ENCODE data around the gene GRIN1.

DNA sequence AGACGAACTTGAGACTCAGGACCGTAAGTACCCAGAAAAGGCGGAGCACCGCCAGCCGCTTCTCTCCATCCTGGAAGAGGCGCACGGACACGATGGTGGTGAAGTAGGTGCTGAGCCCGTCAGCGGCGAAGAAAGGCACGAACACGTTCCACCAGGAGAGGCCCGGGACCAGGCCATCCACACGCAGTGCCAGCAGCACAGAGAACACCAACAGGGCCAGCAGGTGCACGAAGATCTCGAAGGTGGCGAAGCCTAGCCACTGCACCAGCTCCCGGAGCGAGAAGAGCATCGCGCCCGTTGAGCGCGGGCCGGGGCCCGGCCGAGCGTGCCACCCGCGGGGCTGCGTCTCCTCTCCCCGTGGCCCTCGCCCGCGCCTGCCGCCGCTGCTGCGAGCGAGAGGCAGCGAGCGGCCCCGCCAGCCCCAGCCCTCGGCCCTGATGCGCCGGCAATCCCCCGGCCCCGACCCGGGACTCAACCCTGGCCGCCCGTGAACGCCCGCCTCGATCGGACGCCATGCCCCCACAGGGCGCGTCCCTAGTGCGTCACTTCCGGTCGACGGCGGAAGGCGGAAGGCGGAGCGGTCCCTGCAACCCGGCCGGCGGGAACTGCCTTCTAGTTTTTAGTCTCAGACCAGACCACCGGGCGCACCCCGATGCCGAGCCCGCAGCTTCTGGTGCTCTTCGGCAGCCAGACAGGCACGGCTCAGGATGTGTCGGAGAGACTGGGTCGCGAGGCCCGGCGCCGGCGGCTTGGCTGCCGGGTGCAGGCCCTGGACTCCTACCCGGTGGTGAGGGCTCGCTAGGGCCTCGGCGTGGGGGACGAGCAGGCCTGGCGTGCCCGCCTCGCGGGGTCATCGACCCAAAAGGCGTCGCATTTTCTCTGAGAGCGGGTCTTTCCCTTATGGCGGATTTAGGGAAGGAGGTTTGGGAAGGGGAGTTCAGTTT lies 66.4 kb downstream of the GRIN1 start, which contains the start of the genes NDOR1 and TMEM203:
- TF ChIP-seq, protein P1, sequence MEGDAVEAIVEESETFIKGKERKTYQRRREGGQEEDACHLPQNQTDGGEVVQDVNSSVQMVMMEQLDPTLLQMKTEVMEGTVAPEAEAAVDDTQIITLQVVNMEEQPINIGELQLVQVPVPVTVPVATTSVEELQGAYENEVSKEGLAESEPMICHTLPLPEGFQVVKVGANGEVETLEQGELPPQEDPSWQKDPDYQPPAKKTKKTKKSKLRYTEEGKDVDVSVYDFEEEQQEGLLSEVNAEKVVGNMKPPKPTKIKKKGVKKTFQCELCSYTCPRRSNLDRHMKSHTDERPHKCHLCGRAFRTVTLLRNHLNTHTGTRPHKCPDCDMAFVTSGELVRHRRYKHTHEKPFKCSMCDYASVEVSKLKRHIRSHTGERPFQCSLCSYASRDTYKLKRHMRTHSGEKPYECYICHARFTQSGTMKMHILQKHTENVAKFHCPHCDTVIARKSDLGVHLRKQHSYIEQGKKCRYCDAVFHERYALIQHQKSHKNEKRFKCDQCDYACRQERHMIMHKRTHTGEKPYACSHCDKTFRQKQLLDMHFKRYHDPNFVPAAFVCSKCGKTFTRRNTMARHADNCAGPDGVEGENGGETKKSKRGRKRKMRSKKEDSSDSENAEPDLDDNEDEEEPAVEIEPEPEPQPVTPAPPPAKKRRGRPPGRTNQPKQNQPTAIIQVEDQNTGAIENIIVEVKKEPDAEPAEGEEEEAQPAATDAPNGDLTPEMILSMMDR (IDR thresholded peaks at IDR 0.05; ENCODE audit: poor library complexity): no peak
- TF ChIP-seq EZH2 (IDR thresholded peaks at IDR 0.05; ENCODE audit: borderline replicate concordance): no peak

Measured in hepatocyte (in vitro differentiated cells).